NK-92 (cell line): ENCODE results near the gene RNF212.
"Not testable (repeated sequence)": the region's sequence is repeated elsewhere in the genome, so short reads cannot be mapped to it uniquely, and the experiment has no call there.

Source experiments
- DNase-seq: peaks from one replicate; lab custom pipeline; 2025; ENCODE audit not compliant: unreplicated experiment; lab: John Stamatoyannopoulos, UW

The RNF212 gene

DNA sequence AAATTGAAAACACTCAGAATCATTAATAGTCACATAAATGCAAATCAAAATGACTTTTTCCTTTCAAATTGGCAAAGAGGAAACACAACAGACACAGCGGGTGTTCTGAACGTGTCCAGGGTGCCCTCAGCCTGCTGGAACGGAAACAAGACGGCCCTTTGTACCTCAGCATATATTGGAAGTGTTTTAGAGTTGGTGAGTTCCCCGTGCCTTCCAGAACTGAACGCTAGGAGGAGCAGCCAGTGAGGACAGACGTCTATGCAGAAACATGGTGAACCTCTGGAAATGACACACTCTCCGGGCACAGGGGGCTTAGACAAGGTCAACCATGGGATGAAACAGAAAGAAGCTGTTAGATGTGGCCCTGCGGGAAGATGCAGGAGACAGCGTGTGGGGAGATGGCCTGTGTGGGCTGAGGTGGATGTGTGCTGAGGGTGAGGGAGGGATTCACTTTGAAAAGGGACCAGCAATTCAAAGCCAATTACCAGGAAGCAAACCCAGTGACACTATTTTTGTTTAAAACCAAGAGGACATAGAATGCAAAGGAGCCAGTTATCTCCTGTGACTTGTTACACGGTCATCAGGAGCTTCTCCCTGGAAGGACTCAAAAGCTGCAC, 40.4 kb downstream of the RNF212 start:
- no peak for DNase-seq

DNA sequence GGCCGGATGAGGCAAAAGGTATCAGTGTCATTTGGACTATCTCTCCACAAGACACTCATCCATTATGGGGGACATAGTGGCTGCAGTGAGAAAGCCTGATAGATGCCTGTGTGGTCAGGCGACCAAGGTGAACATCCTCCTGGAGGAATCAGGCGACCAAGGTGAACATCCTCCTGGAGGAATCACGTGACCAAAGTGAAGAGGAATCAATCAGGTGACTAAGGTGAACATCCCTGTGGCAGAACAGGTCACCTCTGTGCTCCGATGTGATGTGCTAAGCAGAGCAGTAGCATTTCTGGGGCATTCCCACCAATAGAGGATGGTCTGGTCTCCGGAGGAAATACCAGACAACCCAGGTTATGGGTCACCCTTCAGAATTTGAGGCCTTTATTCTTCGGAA, 44.0 kb downstream of the RNF212 start:
- no peak for DNase-seq

DNA sequence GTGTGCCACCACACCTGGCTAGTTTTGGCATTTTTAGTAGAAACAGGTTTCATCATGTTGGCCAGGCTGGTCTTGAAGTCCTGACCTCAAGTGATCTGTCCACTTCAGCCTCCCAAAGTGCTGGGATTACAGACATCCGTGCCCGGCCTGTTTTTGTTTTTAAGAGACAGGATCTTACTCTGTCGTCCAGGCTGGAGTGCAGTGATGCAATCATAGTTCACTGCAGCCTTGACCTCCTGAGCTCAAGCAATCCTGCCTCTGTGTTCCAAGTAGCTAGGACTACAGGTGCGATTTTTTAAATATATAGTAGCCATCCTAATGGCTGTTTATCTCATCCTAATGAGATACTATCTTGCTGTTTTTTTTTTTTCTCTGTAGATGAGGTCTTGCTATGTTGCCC, 47.6 kb downstream of the RNF212 start:
- DNase-seq = no peak

DNA sequence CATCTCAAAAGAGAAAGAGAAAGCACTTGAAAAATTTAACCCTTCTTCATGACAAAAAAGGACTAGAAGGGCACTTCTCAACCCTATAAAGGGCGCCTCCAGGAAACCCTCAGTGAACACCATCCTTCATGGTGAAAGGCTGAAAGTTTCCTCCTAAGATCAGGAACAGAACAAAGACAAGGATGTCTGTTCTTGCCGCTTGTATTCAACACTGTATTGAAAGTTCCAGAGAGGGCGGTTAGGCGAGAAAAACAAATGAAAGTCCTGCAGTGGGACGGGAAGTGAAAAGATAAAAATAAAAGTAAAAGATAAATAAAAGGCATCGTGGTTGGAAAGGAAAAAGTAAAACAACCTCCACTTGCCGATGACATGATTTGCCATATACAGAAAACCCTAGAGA, 50.9 kb downstream of the RNF212 start:
- DNase-seq = no peak

DNA sequence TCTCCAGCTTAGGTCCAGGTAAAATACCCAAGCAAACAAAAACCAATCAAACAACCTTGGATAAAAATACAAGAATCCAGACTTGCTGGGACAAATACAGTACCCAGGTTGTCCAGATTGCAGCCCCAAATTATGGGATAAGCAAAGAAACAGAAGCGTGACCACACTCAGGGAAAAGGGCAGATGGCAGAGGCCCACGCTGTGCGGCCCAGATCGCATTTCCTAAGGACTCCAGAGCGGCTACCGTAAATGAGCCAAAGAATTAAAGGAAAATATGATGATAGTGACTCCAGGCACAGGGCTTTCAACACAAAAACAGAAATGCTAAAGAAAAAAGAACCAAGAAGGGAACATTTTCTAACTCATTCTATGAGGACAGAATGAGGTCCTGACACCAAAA, 51.6 kb downstream of the RNF212 start:
- no peak for DNase-seq

DNA sequence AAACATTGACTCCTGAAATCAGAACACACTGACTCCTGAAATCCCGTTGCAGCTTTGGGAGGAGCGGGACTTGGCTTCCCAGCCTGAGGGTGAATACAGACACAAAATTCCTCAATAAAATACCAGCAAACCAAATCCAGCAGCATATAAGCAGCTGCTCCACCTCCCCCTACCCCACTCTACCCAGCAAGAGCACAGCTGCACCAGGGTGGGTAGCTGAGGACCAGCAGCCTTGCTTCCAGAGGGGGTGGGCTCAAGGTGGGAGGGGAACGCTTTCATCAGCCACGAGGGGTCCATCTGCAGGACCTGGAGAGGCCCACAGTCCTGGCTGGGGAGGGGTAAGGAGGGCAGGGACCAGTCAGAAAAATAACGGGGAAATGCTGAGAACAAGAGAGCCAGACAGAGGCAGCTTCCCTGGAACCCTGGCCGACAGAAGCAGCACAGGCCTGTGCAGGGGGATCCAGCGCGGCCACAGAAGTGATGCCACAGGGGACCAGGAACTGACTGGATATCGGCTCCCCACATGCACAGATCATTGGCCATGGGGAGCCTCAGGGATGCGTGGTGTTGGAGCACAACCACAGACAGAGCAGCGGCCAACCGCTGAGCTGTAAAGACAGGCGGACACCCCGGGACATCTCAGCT, 52.2 kb downstream of the RNF212 start:
- no peak for DNase-seq

DNA sequence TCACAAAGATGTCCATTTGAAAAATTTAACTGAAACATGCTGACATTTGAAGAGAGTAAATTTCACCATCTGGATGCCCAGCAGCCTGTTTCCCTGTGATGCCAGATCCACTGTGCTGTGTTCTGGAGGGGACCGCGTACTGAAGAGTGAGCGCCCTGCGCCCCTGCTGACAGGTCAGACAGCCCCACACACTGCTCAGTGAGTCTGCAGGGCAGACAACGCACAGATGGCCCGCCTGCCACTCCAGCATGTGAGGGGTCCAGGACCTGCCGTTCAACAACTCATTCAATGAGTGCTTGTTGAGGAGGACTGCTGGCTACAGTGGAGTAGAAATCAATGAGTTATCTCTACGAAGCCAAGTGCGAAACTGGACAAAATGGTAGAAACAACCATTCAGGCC, 52.7 kb downstream of the RNF212 start:
- DNase-seq = no peak

DNA sequence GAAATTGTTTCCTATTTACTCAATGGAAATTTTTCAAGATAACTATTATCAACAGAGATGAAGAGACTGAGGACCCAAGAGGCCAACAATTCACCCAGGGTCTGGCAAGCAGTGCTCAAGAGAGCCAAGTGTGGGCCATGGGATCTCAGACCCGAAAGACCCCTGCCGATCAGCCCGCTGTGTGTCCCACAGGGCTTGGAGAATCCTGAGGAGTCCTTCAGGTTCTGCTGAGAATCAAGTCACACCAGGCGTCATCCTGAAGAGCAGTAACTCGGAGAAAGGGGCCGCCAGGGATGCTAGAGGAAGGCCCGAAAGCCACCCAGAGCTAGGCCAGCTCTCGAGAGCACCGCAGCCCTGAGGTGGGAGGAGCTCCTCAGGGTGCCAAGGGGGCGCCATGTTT, 53.2 kb downstream of the RNF212 start:
- DNase-seq = no peak

DNA sequence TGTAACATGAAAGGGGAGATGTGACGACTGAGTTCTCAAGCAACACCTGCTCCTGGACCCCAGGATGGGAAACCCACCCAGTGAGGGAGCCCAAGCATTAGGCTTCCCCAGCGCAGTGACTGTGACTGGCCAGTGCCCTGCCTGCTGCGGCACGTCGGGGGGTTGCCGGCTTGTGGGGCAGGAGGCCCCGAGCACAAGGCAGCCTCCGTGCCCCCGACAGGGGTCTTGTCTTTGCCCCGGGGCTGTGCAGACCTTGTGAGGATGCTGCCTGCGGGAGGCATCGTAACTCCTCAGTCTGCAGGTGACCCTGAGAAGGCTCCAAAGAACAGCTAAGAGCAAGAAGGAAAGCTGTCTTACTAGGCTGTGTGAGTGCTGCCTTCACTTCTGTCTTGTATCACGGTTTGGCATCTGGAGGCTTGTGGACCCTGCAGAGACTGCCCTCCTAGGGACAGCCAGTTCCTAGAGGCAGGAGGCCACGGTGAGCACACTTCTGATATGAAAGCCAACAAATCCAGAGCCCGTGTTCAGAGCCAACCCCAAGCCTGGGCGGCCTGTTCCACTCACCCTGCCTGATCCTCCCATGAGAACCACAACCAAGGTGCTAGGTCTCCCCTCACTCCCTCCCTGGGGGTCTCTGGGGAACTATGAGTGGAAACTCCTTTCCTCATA, 54.2 kb downstream of the RNF212 start:
- no peak for DNase-seq

DNA sequence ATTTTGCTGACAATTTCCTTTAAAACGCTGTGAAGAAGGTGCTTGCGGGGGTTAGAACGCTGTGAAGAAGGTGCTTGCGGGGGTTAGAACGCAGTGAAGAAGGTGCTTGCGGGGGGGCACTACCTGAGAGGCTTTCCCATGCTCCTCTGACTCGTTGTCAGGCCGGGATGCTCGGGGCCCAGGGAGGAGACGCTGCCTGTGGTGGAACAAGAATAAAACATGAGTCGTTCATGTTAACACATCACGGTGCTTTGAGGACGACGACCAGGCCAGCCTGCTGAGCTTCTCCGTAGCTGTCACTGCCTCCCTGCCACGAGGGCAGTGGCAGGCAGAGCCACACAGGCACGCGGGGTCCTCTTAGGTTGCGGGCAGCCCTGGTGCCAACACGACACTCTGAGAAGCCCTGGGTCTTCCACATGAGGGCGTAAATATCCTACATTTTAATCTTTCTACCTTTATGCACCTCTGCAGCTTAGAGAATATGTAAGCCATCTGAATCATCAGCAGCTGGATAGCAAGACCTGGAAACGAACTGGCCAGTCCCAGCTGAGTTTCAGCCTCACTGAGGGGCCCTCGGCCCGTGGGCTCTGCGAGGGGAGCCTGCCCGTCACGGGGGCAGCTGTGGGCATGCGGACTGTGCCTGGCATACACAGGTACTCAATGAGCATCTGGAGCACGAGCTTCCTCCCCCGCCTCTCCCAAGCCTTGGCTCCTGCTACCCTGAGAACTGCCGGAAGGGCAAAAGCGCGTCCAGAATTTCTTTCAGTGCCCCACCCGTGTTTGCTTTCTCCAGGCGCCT, 55.0 kb downstream of the RNF212 start:
- DNase-seq = no peak

DNA sequence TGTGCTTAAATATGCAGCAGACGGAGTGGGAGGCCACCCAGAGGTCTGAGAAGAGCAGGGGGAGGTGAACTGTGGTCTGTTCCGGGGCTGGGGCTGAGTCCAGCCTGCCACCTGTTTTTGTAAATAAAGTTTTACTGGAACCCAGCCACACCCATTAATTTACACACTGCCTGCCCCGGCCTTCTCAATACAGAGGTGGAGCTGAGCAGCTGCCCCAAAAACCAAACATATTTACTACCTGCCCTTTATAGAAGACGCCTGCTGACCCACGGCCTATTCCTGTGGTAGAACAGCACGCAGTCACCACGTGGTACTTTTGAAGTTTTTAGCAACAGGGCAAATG, 56.0 kb downstream of the RNF212 start:
- DNase-seq = no peak

DNA sequence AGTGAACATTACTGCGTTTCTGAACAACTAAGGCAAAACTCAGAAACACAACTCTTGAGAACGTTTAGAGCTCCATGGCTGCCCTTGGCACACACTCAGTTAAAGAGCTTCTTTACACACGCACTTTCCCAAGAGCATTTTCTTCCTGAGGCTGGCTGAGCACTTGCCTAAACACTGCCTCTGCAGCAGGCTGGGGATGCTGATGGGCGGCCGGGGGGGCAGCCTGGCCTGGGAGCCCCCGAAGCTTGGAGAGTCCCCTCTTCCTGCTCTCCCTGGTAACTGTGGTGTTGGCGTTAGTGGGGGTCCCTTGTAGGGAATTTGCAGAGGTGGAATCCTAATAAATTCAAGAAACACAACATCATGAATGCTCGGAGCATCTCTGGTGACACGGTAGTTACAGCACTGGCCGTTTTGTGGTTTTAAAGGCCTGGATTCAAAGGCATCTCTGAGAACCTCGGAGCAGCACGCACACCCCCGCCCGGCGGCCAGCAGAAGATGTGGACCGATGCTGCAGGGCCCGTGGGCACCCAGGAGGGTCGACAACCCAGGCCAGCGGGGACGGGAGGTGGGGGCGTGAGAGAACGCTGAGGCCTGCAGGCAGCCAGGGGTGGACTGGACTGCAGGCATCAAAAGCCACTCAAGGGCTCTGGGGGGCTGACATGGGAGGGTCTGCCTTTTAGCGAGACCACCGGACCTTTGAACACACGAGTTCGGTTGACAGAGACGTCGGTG, 56.5 kb downstream of the RNF212 start:
- no peak for DNase-seq

DNA sequence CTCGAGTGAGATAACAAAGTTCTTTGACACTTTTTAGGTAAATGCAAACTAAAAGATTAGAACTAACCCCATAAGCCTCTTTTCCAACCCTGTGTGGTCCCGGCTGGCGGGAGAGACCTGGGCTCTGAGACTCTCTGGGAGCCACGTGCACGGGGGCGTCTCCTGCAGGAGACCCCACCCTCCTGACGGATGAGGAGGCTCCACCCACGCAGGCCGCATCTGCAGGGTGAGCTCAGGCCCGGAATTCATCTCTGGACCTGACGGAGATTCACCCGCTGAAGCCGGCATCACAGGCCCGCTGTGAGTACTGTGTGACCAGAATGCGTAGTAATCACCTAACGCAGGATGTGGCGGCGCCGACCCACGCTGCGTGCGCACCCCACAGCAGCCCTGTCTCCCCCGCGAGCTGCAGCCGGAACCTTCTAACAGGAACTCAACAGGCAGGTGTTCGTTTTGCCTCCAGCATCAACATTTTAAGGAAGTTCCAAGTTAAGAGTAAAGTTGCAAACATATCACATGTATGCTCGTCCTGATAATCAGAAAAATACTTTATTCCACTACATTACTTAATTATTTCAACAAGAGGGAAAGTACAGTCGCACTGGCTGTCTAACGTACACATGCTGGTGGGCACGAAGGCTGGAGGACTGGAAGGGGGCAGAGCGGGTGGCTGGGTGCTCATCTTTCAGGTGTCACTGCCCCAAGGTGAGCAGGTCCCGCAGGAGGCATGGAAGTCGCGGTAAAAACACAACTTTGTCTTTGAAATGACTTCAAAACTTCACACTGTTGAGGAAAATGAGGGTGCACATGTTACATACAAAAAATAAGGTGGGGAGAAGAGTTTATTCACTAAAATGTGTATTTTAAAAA, 57.4 kb downstream of the RNF212 start:
- peak; percentile 20 for DNase-seq

DNA sequence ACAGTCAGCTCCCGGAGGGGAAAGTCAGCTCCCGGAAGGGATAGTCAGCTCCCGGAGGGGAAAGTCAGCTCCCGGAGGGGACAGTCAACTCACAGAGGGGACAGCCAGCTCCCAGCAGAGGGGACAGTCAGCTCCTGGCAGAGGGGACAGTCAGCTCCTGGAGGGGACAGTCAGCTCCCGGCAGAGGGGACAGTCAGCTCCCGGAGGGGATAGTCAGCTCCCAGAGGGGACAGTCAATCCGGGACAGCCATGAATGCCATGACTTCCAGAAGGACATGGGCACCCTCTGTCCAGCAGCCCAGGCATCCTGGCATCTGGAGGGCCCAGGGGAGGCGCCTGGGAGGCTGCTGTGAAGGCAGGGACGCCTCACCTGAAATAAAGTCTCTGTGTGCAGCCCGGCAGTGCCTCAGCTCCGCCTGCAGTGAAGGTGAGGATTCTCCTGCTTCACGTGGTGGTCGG, 58.1 kb downstream of the RNF212 start:
- DNase-seq = not testable (repeated sequence)

DNA sequence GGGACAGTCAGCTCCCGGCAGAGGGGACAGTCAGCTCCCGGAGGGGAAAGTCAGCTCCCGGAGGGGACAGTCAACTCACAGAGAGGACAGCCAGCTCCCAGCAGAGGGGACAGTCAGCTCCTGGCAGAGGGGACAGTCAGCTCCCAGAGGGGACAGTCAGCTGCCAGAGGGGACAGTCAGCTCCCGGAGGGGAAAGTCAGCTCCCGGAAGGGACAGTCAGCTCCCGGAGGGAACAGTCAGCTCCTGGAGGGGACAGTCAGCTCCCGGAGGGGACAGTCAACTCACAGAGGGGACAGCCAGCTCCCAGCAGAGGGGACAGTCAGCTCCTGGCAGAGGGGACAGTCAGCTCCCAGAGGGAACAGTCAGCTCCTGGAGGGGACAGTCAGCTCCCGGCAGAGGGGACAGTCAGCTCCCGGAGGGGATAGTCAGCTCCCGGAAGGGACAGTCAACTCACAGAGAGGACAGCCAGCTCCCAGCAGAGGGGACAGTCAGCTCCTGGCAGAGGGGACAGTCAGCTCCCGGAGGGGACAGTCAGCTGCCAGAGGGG, 58.6 kb downstream of the RNF212 start:
- not testable (repeated sequence) for DNase-seq

DNA sequence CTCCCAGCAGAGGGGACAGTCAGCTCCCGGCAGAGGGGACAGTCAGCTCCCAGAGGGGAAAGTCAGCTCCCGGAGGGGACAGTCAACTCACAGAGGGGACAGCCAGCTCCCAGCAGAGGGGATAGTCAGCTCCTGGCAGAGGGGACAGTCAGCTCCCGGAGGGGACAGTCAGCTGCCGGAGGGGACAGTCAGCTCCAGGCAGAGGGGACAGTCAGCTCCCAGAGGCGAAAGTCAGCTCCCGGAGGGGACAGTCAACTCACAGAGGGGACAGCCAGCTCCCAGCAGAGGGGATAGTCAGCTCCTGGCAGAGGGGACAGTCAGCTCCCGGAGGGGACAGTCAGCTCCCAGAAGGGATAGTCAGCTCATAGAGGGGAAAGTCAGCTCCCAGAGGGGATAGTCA, 59.5 kb downstream of the RNF212 start:
- DNase-seq = not testable (repeated sequence)

DNA sequence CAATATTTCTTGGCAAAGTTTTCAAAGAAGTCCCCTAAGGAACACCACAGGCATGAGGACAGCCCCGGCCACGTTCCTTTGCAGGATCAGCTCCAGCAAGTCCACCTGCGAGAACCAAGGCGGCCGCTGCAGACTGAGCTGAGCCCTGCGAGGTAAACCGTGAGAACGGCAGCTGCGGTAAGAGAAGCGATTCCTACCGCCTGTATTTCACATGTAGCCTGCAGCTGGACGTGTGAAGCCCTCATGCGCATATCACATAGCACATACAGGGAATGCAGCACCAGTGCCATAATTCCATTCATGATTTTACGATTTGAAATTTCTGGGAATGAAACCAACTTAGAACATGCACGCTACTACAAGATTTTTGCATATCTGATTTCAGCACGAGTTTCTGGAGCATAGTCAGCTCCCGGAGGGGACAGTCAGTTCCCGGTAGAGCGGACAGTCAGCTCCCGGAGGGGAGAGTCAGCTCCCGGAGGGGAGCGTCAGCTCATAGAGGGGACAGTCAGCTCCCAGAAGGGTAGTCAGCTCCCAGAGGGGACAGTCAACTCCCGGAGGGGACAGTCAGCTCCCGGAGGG, 60.2 kb downstream of the RNF212 start:
- DNase-seq = no peak

DNA sequence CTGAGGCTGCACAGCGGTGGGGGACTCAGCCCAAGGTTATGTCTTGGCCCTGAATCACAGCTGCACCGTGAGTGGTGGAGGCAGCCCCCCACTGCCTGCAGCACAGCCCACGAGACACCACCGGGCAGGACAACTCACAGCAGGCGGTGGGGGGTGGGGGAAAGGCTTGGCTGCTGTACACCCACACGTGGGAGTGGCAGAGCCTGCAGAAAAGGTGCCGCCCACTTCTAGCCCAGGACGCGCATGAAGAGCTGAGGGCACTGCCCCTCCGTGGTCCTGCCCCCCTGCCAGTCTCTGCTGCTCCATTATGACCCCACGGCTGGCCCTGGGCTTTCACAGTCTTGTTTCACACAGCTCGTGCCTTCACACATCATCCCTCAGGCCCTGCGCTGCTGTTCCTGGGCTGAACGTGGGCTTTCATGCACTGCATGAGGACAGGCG, 61.1 kb downstream of the RNF212 start:
- DNase-seq = no peak

DNA sequence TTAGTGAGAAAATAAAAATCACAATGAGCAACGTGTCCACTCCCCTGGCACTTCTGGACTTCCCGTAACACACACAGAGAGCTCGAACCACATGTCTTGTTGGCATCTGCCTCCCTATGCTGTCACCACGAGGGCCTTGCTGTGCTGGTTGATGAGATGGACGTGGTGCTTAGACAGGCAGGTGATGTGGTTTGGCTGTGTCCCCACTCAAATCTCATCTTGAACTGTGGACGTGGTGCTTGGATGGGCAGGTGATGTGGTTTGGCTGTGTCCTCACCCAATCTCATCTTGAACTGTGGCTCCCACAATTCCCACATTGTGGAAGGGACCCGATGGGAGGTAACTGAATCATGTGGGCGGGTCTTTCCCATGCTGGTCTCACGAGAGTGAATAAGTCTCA, 61.9 kb downstream of the RNF212 start:
- DNase-seq = no peak
